Heart left ventricle (tissue), 16 donors: ENCODE measurements around the gene TRIM44. TPM values are rescaled to one million over a fixed set of nuclear protein-coding genes. Genes with fewer than 3 reads are reported as not detected.

Experiments used
- ATAC-seq, 4 donors: fragments of 200-7000 bp; cut with Tn5 transposase; one replicate each; pipeline ENCODE4 v1.9.1; 2020 to 2022; ENCODE audit warnings: moderate library complexity in 4 of 4, mild to moderate bottlenecking in 3 of 4, moderate number of reproducible peaks in 1 of 4
- DNase-seq, 5 donors: peaks; one replicate each; pipeline ENCODE4 v3.0.0-alpha.2; 2020
- H3K27ac ChIP-seq, 12 donors: fragments of 200-600 bp; sonication (generic) in 4 of 12; one replicate each; pipeline versions ENCODE4 v1.5.0 to v1.8.0; 2016 to 2022; ENCODE audit warnings: mild to moderate bottlenecking in 2 of 12
- H3K27me3 ChIP-seq, 9 donors: fragments of 200-600 bp; sonication (generic) in 2 of 9; one replicate each; pipeline versions ENCODE4 v1.5.1 to v1.8.0; 2016 to 2022; ENCODE audit warnings: mild to moderate bottlenecking in 3 of 9
- H3K36me3 ChIP-seq, 9 donors: fragments of 200-600 bp; sonication (generic) in 2 of 9; one replicate each; pipeline versions ENCODE4 v1.5.0 to v1.8.0; 2018 to 2022; ENCODE audit warnings: mild to moderate bottlenecking in 2 of 9
- H3K4me1 ChIP-seq, 12 donors: fragments of 200-600 bp; sonication (generic) in 4 of 12; one replicate each; pipeline versions ENCODE4 v1.5.0 to v1.8.0; 2016 to 2022; ENCODE audit warnings: mild to moderate bottlenecking in 3 of 12
- H3K4me3 ChIP-seq, 12 donors: fragments of 200-600 bp; sonication (generic) in 4 of 12; one replicate each; pipeline versions ENCODE4 v1.5.0 to v1.8.0; 2017 to 2022; ENCODE audit warnings: mild to moderate bottlenecking in 9 of 12, moderate library complexity in 4 of 12
- H3K9me3 ChIP-seq, 12 donors: fragments of 200-600 bp; sonication (generic) in 4 of 12; one replicate each; pipeline versions ENCODE4 v1.5.0 to v1.8.0; 2016 to 2022; ENCODE audit warnings: mild to moderate bottlenecking in 1 of 12
- POLR2A ChIP-seq, 2 donors: fragments of 450-650 bp; IDR thresholded peaks; one replicate each; pipeline ENCODE4 v1.6.1; 2017; ENCODE audit warnings: antibody characterized with exemption in 2 of 2, mild to moderate bottlenecking in 2 of 2, moderate library complexity in 2 of 2
- WGBS, 4 donors: extraction: QIAGEN DNeasy Blood & Tissue Kit in 2 of 4; methylation state at CpG; one replicate each; pipeline versions ENCODE4 v1.1.5 to v1.1.7; 2013 to 2018; 5-methylcytosine and 5-hydroxymethylcytosine counted together
- intact Hi-C, 10 donors: fragments of 100-400 bp; cut with DNase I; formaldehyde crosslinking; loops; one replicate each; pipeline versions ENCODE4 v1.11.1 to v1.14.2; 2022
- polyA plus RNA-seq, 2 donors: library from polyadenylated mRNA; stranded (reverse); fragments of 200-250 nt; gene quantifications; one replicate each; pipeline ENCODE4 v1.2.3, GENCODE V29; 2013
- total RNA-seq, 9 donors: library from RNA; depleted of rRNA in 2 of 9; stranded (reverse); fragments of >200 nt in 2 of 9; fragmentation: NEBNext Ultra II Directional in 3 of 9; extraction: Animal tissue kit (Norgen Biotek cat#: 25700) in 3 of 9; gene quantifications; one replicate each; pipeline versions ENCODE4 v1.1.0 to v1.2.4, GENCODE V29; 2016 to 2023
- TF ChIP-seq, protein P1 (sequence below), 12 donors: fragments of 200-600 bp; sonication (generic) in 4 of 12; IDR thresholded peaks; one replicate each; pipeline versions ENCODE4 v1.5.0 to v1.8.0; 2018 to 2022; ENCODE audit warnings: antibody characterized with exemption in 12 of 12, mild to moderate bottlenecking in 5 of 12
- donor health status: ischemic (EF 13 %, LVEDD 7.1; RV severe dilation, severe dysfunction).
- donor health status: healthy with polysubstance abuse.
- donor health status: DM: no; HTN: yes; CAD: no.
- donor health status: DM: no; HTN: no; CAD: no.
- donor health status: ischemic (EF 25% LVEDD 6.9; RV normal size, moderate dysfunction).
- donor health status: ischemic (EF 25% LVEDD 5.7; RV mildly dilated, moderate dysfunction).
- donor health status: healthy.
- donor health status: DM: yes; HTN: yes; CAD: no.
- donor health status: ischemic (EF 35%, LVEDD 5.7; RV mildly dilated, moderate dysfunction).
- donor health status: nonischemic (EF 11% LVEDD 7.7; RV severe dilation, severe dysfunction).
- donor health status: DM: yes; HTN: yes; CAD: no.
- donor health status: PGD.
- donor health status: ischemic (EF 29% LVEDD 5.4; RV normal size, mild dysfunction).
- donor health status: nonischemic (EF 23%, LVEDD 6.1; RV moderate dilation, normal function).

The TRIM44 gene
- total and polyA plus RNA-seq, 11 donors: 7.9 to 55.3 (median 44.1) TPM

DNA sequence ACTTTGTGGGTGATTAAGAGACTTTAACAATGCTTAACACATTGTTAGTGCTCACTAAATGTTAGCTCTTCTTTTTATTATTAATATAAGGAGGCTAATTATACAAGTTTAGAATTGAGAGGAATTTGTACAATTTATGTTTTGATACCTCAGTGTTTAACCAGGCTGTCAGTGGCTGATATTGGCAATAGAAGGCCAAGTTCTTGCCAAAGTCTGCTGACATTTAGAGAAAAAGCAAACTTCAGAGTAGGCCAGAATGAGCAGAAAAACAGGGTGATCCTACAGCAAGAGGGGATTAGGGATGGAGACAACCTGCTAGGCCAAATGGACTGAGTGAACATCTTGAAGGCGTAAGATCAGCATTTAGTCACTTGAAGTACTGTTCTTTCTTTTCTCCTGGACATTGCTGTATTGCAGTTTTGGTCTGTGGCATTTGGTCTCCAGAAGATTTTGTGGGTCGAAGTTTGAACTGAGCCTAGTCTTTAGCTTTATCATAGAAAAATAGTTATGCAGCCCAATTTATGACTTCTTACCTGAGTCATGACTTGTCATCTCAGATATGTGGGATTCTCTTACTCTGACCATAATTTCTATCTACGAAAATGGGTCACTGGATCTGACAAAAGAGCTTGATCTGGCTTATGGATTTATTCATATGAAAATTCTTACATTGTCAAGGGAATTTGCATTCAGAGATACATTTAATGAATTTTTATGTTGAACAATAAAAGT is 9.0 kb downstream of the TRIM44 start:
- TF ChIP-seq, protein P1, sequence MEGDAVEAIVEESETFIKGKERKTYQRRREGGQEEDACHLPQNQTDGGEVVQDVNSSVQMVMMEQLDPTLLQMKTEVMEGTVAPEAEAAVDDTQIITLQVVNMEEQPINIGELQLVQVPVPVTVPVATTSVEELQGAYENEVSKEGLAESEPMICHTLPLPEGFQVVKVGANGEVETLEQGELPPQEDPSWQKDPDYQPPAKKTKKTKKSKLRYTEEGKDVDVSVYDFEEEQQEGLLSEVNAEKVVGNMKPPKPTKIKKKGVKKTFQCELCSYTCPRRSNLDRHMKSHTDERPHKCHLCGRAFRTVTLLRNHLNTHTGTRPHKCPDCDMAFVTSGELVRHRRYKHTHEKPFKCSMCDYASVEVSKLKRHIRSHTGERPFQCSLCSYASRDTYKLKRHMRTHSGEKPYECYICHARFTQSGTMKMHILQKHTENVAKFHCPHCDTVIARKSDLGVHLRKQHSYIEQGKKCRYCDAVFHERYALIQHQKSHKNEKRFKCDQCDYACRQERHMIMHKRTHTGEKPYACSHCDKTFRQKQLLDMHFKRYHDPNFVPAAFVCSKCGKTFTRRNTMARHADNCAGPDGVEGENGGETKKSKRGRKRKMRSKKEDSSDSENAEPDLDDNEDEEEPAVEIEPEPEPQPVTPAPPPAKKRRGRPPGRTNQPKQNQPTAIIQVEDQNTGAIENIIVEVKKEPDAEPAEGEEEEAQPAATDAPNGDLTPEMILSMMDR (IDR thresholded peaks at IDR 0.05): no peak
- no peak for TF ChIP-seq POLR2A (IDR thresholded peaks at IDR 0.05)
- intact Hi-C loops: no loop called here
- whole genome bisulfite sequencing, 4 donors: 92 to 100% (median 97%) methylated on average over 3 of the region's 3 CpGs
- no peak overlapping the region for H3K27ac ChIP-seq
- H3K4me3 ChIP-seq: no peak overlapping the region
- peaks cover 0 to 21% (median 3%) of the 10 kb centered on the region in 12 donors for H3K9me3 ChIP-seq
- H3K4me1 ChIP-seq: peaks cover 0 to 57% (median 35%) of the 10 kb centered on the region in 12 donors
- DNase-seq: no peak
- H3K36me3 ChIP-seq: peaks cover 0 to 8% (median 0%) of the 10 kb centered on the region in 9 donors
- ATAC-seq: no peak
- H3K27me3 ChIP-seq: no peaks in the 10 kb centered on the region

DNA sequence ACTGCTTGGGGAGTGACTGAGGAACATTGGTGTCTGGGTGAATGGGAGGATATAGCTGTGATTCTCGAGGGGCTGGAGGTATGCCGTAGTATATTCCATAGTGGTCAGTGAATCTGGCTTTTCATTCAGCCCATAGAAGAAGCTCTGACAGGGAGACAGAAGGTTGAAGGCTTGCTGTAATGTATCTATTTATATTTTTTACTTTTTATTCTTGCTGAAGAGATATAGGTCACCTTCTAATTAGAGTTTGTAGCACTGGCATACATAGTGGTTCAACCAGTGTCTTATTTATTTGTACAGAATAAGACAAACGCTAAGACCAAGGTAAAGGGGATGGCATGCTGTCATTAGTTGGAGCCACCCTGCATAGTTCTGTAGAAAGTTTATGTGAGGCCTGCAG is 10.0 kb downstream of the TRIM44 start:
- intact Hi-C loops: no loop called here
- 73 to 81% (median 79%) methylated on average over 3 of the region's 3 CpGs for WGBS, 4 donors
- no peak overlapping the region for H3K27ac ChIP-seq
- peaks cover 0 to 11% (median 0%) of the 10 kb centered on the region in 12 donors for H3K9me3 ChIP-seq
- peaks cover 0 to 66% (median 44%) of the 10 kb centered on the region in 12 donors for H3K4me1 ChIP-seq
- H3K4me3 ChIP-seq: no peak overlapping the region
- DNase-seq (no peak), ATAC-seq (peak in 2 of 4 donors; percentile 27 to 58)
- TF ChIP-seq, protein P1 (IDR thresholded peaks at IDR 0.05): no peak
- TF ChIP-seq POLR2A (IDR thresholded peaks at IDR 0.05): no peak
- no peaks in the 10 kb centered on the region for H3K27me3 ChIP-seq
- H3K36me3 ChIP-seq: peaks cover 0 to 8% (median 0%) of the 10 kb centered on the region in 9 donors

DNA sequence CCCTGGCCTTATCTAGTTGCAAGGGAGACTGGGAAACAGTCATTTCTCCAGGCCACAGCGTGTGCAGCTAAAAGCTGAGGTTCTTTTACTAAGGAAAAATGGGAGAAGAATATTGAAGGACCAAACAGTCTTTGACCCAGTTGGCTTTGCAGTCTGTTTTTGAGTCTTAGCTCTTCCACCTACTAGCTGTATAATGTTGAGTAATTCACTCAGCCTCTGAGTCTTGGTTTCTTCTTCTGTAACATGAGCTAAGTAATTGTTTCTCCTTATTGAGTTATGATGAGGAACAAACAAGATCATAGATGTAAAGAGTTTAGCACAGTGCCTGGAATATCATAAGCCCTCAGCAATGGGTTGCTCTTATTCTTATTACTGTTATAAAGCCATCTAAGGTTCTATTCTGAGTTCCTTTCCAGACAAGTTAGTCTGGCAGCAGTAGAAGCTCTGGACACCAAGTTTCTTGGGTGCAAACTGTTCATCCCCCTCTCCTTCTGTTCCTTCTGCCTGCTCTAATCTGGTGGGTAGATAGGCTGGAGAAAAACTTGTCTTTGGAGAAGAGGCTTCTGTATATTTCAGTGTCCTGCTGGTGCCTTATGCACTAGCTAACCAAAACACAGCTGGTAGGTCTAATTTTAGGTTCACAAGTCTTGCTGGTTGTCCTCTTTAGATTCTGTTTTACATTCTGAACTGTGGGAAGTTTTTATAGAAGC is 13.5 kb downstream of the TRIM44 start:
- no peaks in the 10 kb centered on the region for H3K9me3 ChIP-seq
- H3K27me3 ChIP-seq: no peaks in the 10 kb centered on the region
- ATAC-seq: peak in 3 of 4 donors; percentile 45 to 64 (median 64)
- DNase-seq: no peak
- H3K27ac ChIP-seq: peak overlapping the region in 11 of 12 donors; percentile 17 to 52 (median 26)
- peaks cover 0 to 67% (median 44%) of the 10 kb centered on the region in 12 donors for H3K4me1 ChIP-seq
- H3K36me3 ChIP-seq: no peaks in the 10 kb centered on the region
- intact Hi-C loops: no loop called here
- H3K4me3 ChIP-seq: no peak overlapping the region
- 71 to 80% (median 76%) methylated on average over 1 of the region's 1 CpG for WGBS, 4 donors
- no peak for TF ChIP-seq POLR2A (IDR thresholded peaks at IDR 0.05)
- TF ChIP-seq, protein P1 (IDR thresholded peaks at IDR 0.05): no peak

DNA sequence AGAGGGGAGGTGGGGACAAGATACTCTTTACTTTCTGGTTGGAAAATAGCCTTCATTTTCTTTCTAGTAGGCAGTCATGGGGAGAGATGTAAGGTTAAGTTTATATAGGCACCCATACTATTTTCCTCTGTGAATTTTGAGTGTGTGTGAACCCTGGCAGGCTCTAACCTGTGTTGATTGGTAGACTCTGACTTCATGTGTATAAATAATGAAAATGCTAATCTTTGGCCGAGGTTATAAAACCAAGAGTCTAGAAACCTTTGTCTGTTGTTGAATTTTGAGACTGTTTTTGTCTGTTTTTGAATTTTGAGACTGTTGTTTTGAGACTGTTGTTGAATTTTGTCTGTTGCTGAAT is 14.0 kb downstream of the TRIM44 start:
- 34 to 46% (median 40%) methylated on average over 1 of the region's 1 CpG for WGBS, 4 donors
- Histone ChIP-seq H3K4me3 (no peak overlapping the region), H3K27me3 (no peaks in the 10 kb centered on the region), H3K4me1 (peaks cover 0 to 65% (median 42%) of the 10 kb centered on the region in 12 donors), H3K27ac (peak overlapping the region in 10 of 12 donors; percentile 17 to 52 (median 24)), H3K36me3 (no peaks in the 10 kb centered on the region), H3K9me3 (no peaks in the 10 kb centered on the region)
- no peak for DNase-seq
- peak in 3 of 4 donors; percentile 19 to 31 (median 25) for ATAC-seq
- TF ChIP-seq, protein P1 (IDR thresholded peaks at IDR 0.05): no peak
- no peak for TF ChIP-seq POLR2A (IDR thresholded peaks at IDR 0.05)
- intact Hi-C loops: no loop called here
